ENCODE results near the gene RLN3. TPM values are rescaled to one million over a fixed set of nuclear protein-coding genes. Genes with fewer than 3 reads are reported as not detected.

Gene RLN3, protein sequence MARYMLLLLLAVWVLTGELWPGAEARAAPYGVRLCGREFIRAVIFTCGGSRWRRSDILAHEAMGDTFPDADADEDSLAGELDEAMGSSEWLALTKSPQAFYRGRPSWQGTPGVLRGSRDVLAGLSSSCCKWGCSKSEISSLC
- total RNA-seq (2022; extraction: Qiagen RNA extraction; ENCODE audit: low read depth): not detected in 5 replicates

DNA sequence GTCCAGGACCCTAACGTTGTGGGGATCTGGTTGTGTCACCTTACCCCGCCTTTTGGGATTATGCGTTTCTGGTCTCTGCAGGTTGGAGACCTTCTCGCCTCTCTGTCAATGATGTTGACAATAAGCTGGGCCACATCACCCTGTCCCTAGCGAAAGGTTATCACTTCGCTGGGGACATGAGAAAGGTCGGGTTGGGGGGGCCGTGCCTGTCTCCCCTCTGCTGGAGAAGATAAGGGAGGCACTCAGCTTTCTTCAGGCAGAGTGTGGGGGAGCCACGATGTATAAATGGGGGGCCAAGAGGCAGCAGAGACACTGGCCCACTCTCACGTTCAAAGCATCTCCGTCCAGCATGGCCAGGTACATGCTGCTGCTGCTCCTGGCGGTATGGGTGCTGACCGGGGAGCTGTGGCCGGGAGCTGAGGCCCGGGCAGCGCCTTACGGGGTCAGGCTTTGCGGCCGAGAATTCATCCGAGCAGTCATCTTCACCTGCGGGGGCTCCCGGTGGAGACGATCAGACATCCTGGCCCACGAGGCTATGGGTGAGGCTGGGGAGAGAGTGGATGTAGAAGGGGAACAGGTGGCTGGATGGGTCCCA, at the start of gene RLN3:
TSS of gene RLN3 (plus strand) at position 293 of the 595 bp plus-strand sequence. CDS start at position 350, 57 bp downstream.

DNA sequence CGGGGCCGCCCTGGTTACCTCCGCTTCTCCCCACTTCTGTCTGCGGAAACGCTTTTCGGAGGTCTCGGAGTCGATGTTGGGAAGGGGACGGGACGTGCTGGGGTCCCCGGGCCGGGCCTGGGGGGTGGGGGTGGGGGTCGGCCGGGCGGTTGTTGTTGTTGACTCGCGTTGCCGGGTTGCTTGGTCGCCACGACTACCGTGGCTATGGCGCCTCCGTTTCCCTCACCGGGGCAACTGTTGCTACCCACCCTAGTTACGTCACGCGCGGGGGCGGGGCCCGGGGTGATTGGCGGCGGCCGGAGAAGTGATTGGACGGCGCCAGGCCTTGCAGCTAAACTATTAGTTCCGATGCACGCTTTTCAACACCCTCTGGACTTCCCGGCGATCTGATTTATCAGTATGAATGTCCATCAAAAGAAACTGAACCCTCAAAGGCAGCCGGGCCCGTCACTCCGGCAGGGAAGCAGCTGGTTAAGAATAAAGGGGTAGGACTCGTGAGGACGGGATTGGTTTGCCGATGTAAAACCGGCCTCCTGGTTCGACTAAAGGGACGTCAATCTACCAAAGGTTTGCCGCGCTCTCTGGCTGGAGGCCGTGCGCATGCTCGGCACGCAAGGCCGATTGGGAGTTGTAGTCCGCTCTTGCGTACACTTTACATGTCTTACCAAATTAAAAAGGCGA, 21.7 kb upstream of the RLN3 start, which contains the start of gene RFX1:
TSS of gene RFX1 (minus strand) at position 236 of the 681 bp plus-strand sequence. CDS start 12,477 bp downstream, outside the sequence.

DNA sequence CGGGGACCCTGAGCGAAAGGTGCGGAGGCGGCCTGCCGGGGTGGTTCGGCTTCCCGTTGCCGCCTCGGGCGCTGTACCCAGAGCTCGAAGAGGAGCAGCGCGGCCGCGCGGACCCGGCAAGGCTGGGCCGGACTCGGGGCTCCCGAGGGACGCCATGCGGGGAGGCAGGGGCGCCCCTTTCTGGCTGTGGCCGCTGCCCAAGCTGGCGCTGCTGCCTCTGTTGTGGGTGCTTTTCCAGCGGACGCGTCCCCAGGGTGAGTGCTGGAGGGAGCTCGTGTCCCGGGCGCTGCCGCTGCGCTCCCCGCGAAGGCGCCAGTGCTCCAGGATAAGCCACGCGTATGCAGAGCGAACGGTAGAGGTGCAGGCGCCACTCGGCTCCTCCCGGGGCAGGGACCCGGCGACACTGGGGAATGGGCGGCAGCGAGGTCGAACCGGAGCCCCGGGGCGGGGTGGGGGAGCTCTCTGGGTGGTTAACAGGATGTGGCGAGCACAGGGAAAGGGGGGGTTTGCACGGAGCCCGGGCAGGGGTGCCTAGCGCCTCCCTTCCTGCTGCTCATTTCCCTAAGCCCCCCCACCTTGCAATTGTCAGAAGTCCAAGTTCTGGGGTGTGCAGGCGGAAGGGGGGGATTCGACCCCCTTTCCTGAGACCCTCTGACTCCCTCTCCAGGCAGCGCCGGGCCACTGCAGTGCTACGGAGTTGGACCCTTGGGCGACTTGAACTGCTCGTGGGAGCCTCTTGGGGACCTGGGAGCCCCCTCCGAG, 4.0 kb downstream of the RLN3 start, which contains the start of gene IL27RA:
TSS of gene IL27RA (plus strand) at position 44 of the 762 bp plus-strand sequence. CDS start at position 155, 111 bp downstream.

DNA sequence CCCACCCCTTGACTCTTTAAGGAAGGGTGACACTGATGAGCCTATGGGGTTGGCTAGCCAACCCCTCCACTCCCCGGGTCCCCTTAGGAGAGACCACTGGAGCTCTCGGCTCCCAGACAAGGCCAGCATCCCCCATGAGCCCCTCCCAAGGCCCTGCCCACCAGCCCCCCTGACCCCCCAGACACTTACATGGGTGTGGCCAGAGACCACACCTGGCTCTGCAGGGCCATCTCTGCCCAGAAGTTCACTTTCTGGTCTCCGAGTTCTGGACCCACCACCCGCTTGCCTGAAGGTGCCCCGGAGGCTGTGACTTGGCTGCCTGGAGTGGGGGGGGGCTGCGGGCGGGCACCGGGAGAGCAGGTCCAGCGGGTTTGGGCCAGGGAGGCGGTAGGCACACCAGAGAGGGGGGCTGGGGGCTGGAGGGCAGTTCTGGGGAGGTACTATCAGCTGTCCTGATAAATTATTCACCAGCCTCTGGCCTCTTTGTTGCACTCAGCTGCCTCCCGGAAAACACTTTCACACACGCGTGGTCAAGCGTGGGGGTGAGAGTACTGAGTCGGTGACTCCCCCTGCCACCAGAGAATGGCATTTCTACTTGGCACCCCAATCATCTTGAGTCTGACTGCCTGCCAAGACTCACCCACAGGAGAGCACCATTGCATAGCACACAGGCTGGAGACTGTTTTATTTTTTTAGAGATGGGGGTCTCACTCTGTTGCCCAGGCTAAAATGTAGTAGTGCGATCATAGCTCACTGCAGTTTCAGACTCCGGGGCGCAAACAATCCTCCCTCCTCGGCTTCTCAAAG, 34.0 kb downstream of the RLN3 start, which contains the start of gene PALM3:
TSS of gene PALM3 (minus strand) at position 326 of the 807 bp plus-strand sequence. CDS start at position 230, 96 bp downstream.

DNA sequence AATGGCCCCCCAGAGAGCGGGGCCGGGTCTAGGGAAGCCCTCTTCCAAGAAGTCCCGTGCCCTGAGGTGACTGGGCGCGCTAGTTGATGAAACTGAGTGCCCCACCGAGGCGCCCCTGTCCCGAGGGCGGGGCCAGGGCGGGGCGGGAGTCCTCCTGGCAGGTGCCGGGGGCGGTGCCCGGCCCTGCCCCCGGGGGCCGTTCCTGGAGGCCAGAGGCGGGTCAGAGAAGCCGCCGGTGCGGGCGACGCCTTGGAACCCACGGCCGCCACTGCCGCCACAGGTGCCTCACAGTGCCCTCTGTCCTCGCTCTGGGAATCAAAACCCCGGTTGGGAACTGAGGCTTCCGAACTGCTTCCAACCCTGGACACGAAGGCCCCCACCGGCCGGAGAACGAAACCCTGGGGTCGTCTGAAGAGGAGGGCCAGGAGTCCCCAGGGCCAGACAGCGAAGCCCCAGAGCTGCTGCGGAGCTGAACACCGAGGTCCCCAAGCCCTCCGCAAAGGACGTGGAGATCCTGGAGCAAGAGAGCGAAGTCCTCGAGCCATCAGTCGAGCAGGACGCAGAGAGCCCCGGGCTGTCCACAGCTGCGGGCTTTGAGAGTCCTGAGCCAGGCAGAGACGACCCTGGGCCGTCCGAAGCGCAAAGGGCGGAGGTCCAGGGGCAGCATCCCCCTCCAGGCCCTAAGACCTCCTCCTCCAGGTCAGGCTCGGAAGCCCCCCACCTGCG, 44.8 kb downstream of the RLN3 start, which contains the start of gene MISP3:
TSS of gene MISP3 (plus strand) at position 252 of the 726 bp plus-strand sequence. CDS start 524 bp downstream, outside the sequence.

Other genes starting within 250 kb of the RLN3 start
- gene ZSWIM4, start 232.7 kb upstream of the RLN3 start, total RNA-seq (2022; extraction: Qiagen RNA extraction; ENCODE audit: low read depth): 5.3 to 8.7 TPM (median 8.0 TPM) in 5 replicates
- gene NANOS3, start 151.0 kb upstream of the RLN3 start, total RNA-seq (2022; extraction: Qiagen RNA extraction; ENCODE audit: low read depth): 1.3 to 4.2 TPM (median 2.6 TPM) in 5 replicates
- gene BRME1, start 122.0 kb upstream of the RLN3 start, total RNA-seq (2022; extraction: Qiagen RNA extraction; ENCODE audit: low read depth): 0.16 to 0.62 TPM (median 0.39 TPM) in 5 replicates
- 7.6 to 10.6 TPM (median 9.4 TPM) in 5 replicates for gene CC2D1A, start 121.9 kb upstream of the RLN3 start, total RNA-seq (2022; extraction: Qiagen RNA extraction; ENCODE audit: low read depth)
- 0.49 to 1.2 TPM (median 0.80 TPM) in 5 replicates for gene PODNL1, start 89.7 kb upstream of the RLN3 start, total RNA-seq (2022; extraction: Qiagen RNA extraction; ENCODE audit: low read depth)
- 13.5 to 21.8 TPM (median 19.8 TPM) in 5 replicates for gene DCAF15, start 75.6 kb upstream of the RLN3 start, total RNA-seq (2022; extraction: Qiagen RNA extraction; ENCODE audit: low read depth)
- 3.1 to 6.5 TPM (median 5.4 TPM) in 5 replicates for gene RFX1, start 21.8 kb upstream of the RLN3 start, total RNA-seq (2022; extraction: Qiagen RNA extraction; ENCODE audit: low read depth)
- gene IL27RA, start 3.6 kb downstream of the RLN3 start, total RNA-seq (2022; extraction: Qiagen RNA extraction; ENCODE audit: low read depth): 9.2 to 10.6 TPM (median 9.8 TPM) in 5 replicates
- 1.3 to 2.6 TPM (median 1.9 TPM) in 5 replicates for gene PALM3, start 33.9 kb downstream of the RLN3 start, total RNA-seq (2022; extraction: Qiagen RNA extraction; ENCODE audit: low read depth)
- gene MISP3, start 44.6 kb downstream of the RLN3 start, total RNA-seq (2022; extraction: Qiagen RNA extraction; ENCODE audit: low read depth): 2.2 to 4.8 TPM (median 4.3 TPM) in 5 replicates
- gene C19orf67, start 57.6 kb downstream of the RLN3 start, total RNA-seq (2022; extraction: Qiagen RNA extraction; ENCODE audit: low read depth): not detected in 5 replicates
- 30.5 to 45.6 TPM (median 39.2 TPM) in 5 replicates for gene SAMD1, start 62.6 kb downstream of the RLN3 start, total RNA-seq (2022; extraction: Qiagen RNA extraction; ENCODE audit: low read depth)
- 31.1 to 34.9 TPM (median 33.2 TPM) in 5 replicates for gene PRKACA, start 89.6 kb downstream of the RLN3 start, total RNA-seq (2022; extraction: Qiagen RNA extraction; ENCODE audit: low read depth)
- 29.7 to 37.1 TPM (median 33.0 TPM) in 5 replicates for gene ASF1B, start 108.4 kb downstream of the RLN3 start, total RNA-seq (2022; extraction: Qiagen RNA extraction; ENCODE audit: low read depth)
- 2.2 to 2.9 TPM (median 2.8 TPM) in 5 replicates for gene ADGRL1, start 178.0 kb downstream of the RLN3 start, total RNA-seq (2022; extraction: Qiagen RNA extraction; ENCODE audit: low read depth)

Measured in A549 treated with RU486 at 1 μM for 4 hours (cell line).